AG04449 (cell line): ENCODE measurements around the gene EYS.
"Not testable (repeated sequence)": the region's sequence is repeated elsewhere in the genome, so short reads cannot be mapped to it uniquely, and the experiment has no call there.

ENCODE experiments used
- CTCF ChIA-PET: fragments of 350-600 bp; formaldehyde crosslinking; extraction: SDS; loops from one replicate; lab custom pipeline; 2021; ENCODE audit warnings: antibody characterized with exemption; lab: Yijun Ruan, JAX
- POLR2A ChIA-PET: fragments of 400-600, 350-600 bp; formaldehyde crosslinking; extraction: SDS; loops from one replicate; lab custom pipeline; 2020; ENCODE audit warnings: antibody characterized with exemption, inconsistent platforms; lab: Yijun Ruan, JAX
- DNase-seq: peaks from one replicate; pipeline ENCODE4 v3.0.0-alpha.2; 2010; ENCODE audit warnings: low read depth, low spot score
- H3K4me3 ChIP-seq: 2 replicates; pipeline ENCODE4 v1.5.1; 2011; ENCODE audit warnings: low read depth, mild to moderate bottlenecking, control low read depth, low read length
- TF ChIP-seq, protein P1 (sequence below): IDR thresholded peaks from one replicate; pipeline ENCODE4 v1.5.1; 2011; ENCODE audit warnings: mild to moderate bottlenecking, moderate library complexity, low read length, control low read depth, inconsistent platforms; ENCODE audit not compliant: insufficient read depth; ENCODE audit errors: missing control alignments

The EYS gene

DNA sequence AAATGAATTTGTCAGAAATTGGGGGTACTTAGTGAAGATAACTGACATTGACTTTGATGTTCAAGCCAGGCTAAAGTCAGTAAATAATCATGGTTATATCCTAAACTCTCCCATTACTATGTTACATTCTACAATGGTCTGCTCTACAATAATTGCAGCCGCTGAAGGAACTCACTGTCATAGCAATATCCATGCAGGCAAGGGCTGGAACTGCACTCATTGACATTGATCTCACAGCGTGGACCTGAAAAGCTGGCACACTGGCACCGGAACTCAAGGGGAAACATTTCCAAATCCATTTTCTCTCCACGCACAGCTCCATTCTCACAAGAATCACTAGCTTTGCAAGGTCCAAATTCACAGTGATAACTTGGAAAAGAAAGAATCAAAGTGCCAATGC, 702.7 kb downstream of the EYS start:
- no peak overlapping the region for H3K4me3 ChIP-seq
- TF ChIP-seq, protein P1, sequence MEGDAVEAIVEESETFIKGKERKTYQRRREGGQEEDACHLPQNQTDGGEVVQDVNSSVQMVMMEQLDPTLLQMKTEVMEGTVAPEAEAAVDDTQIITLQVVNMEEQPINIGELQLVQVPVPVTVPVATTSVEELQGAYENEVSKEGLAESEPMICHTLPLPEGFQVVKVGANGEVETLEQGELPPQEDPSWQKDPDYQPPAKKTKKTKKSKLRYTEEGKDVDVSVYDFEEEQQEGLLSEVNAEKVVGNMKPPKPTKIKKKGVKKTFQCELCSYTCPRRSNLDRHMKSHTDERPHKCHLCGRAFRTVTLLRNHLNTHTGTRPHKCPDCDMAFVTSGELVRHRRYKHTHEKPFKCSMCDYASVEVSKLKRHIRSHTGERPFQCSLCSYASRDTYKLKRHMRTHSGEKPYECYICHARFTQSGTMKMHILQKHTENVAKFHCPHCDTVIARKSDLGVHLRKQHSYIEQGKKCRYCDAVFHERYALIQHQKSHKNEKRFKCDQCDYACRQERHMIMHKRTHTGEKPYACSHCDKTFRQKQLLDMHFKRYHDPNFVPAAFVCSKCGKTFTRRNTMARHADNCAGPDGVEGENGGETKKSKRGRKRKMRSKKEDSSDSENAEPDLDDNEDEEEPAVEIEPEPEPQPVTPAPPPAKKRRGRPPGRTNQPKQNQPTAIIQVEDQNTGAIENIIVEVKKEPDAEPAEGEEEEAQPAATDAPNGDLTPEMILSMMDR, result no peak
- ChIA-PET CTCF (no interaction called here), POLR2A (no interaction called here)
- DNase-seq, result no peak

DNA sequence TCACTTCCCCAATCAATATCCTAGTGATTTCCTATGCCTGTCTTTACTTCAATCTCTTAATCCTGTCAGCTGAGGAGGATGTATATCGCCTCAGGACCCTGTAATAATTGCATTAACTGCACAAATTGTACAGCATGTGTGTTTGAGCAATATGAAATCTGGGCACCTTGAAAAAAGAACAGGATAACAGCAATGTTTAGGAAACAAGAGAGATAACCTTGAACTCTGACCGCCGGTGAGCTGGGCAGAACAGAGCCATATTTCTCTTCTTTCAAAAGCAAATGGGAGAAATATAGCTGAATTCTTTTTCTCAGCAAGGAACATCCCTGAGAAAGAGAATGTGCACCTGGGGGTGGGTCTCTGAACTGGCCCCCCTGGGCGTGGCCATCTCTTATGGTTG, 704.1 kb downstream of the EYS start:
- DNase-seq, H3K4me3 ChIP-seq, POLR2A ChIA-PET, CTCF ChIA-PET: not testable (repeated sequence)

DNA sequence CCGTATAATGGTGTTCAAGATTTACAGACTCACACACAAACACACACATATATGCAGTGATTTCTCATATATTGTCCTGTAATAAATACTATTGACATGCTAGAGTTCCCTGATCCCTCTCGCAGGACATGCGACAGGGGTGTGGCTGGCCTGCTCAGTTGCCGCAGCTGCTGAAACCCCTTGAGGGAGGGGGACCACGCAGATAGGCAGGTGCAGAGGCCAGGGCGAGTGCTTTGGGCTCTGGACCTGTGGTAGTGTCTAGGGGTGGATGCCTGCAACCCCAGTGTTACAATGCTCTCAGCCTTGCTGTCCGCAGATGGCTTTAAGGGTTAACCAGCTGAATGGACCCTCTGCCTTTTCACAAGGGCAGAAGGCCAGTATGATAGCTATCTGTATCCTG, 706.2 kb downstream of the EYS start:
- no peak overlapping the region for H3K4me3 ChIP-seq
- ChIA-PET POLR2A (no interaction called here), CTCF (no interaction called here)
- DNase-seq, result no peak
- TF ChIP-seq, protein P1, result no peak

DNA sequence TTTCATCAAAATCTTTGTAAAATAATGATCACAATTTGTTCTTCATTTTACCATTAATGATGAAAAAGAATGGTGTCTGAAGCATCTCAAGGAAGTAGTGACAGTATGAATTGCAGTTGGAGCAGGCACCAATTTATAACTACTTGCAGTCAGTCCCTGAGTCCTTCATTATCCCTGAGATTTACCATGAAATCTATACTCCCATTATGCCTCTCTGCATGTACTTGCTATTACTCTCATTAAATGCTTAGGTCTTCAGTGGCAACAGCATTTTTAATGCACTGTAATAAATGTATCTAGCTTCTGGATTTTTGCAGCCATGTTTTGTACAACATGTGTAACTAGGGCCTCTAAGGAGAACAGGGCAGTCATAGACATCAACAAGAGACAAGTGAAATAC, 708.8 kb downstream of the EYS start:
- TF ChIP-seq, protein P1, result no peak
- H3K4me3 ChIP-seq, result no peak overlapping the region
- no peak for DNase-seq
- POLR2A ChIA-PET, result no interaction called here
- CTCF ChIA-PET, result no interaction called here

DNA sequence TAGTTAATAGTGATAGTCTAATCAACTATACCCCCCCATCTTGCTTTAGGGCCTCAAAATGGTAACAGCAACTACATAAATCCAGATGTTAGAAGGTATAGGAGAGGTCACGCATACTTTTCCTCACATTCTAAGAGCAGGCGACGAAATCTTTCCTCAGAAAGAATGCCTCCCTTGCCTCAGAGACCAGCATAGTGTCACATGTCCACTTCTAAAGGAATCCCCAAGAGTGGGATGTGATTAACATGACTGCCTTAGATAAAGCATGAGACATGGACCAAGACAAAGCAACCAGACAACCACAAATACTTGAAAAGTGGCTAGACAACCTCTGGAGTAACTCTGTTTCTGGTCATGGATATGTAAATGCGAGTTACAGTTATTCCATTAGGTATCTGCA, 710.7 kb downstream of the EYS start:
- ChIA-PET CTCF (no interaction called here), POLR2A (no interaction called here)
- no peak overlapping the region for H3K4me3 ChIP-seq
- TF ChIP-seq, protein P1, result no peak
- no peak for DNase-seq

DNA sequence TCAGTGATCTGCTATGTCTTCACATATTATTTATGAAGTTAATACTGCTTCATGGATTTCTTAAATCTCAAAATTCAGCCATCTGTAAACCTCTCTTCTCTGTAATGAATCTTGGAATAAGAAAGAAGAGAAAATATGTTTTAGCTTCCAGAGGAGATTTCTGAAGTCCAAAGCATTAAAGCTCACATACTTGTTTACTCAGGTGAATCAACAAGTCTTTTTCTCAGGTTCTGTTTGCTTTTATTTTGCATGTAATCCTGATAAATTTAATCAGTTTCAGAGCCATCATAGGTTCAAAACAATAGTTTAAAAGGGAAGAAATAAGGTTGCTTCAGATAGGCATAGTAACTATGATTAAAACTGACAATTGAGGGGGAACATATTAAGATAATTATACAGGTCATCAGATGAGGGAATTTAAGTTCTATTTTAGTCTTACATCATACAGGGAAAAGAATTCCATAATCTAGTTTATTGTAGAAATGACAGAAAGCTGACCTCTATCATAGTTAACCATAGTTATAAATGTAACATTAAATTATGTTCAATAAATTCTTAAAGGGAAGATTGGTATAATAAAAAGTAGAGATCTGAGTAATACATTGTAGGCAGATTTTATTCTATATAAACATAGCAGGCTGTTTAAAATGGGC, 716.2 kb downstream of the EYS start:
- H3K4me3 ChIP-seq, result no peak overlapping the region
- ChIA-PET POLR2A (no interaction called here), CTCF (no interaction called here)
- DNase-seq, result no peak
- TF ChIP-seq, protein P1, result no peak

DNA sequence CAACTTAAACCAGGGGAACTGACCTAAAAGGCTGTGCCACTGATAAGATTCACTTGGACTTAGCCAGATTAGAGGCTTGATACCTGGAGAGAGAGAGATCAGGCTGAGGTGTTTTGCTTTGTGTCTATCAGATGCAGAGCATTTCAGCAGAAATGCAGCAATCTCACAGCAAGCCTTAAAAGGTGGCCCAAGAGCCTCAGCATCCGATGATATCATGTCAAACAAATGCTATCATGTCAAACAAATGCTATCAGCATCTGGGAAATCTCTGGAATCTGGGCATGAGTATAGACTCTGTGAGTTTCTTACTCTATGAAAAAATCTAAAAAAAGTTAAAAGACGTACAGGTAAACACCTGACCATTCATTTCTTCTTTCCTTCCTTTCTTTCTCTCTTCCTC, 718.9 kb downstream of the EYS start:
- DNase-seq, result no peak
- POLR2A ChIA-PET, result no interaction called here
- no peak overlapping the region for H3K4me3 ChIP-seq
- TF ChIP-seq, protein P1, result no peak
- CTCF ChIA-PET, result no interaction called here
